LHCN-M2 (cell line): ENCODE data around the gene ASCL5. TPM values are rescaled to one million over a fixed set of nuclear protein-coding genes. Genes with fewer than 3 reads are reported as not detected.

Source experiments
- DNase-seq: peaks from one replicate; pipeline ENCODE4 v3.0.0-alpha.2; 2012; ENCODE audit warnings: low read depth
- total RNA-seq: library from RNA; depleted of rRNA; stranded (reverse); fragments of >200 nt; gene quantifications from 2 replicates; pipeline ENCODE4 v1.2.3, GENCODE V29; 2014

Gene ASCL5
- total RNA-seq, 1 experiment from 2014 or later, result not detected

DNA sequence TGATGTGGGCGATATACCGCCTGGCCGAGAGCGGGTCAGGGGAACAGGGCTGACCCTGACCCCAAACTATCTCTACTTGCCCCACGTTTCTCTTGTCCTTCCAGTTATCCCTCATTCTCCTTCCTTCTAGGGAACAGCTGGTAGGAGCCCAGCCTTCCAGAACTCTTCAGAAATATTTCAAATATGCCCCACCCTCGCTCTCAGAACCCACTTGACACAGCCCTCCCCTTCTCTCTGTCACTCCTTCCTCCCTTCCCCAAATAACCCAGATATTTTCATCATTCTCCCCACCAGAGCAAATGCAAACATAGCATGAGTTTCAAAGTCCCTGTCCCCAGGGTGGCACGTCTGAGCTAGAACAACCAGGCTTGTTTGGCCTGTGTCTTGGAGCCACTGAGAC, 15.8 kb downstream of the ASCL5 start:
- DNase-seq, result no peak

DNA sequence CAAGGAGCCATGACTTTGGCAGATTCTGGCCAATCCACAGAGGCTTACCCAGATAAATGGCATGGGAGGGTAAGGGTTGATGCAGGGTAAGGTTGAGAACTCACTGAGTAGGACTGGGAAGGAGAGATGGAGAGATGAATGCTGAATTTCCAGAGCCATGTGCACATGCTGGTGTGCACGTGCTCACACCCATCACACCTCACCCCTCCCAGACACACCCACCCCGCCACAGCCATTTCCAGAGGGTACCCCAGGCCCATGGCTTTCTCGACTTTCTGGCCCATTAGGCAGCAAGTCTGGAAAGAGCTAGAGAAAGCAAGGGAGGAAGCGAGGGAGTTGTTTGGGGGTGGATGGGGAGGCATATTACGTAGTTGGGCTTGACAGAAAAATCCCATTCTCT, 16.4 kb downstream of the ASCL5 start:
- DNase-seq, result no peak

DNA sequence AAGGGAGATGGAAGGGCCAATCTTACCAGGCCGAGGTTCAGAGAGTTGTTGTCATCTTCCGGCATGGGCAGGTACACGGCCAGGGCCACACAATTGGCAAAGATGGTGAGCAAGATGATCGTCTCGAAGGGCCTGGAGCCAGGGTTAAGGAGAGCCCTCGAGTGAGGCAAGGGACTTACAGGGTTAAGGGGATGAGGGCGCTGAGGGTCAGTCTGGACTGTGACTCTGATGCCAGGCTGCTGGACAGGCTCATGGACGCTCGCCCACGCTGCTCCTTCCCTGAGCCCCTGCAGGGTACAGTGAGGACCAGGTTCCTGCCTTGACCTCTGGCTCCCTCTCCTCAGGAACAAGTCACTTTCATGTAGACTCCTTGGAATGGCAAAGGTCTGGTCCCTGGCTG, 16.8 kb downstream of the ASCL5 start:
- no peak for DNase-seq

DNA sequence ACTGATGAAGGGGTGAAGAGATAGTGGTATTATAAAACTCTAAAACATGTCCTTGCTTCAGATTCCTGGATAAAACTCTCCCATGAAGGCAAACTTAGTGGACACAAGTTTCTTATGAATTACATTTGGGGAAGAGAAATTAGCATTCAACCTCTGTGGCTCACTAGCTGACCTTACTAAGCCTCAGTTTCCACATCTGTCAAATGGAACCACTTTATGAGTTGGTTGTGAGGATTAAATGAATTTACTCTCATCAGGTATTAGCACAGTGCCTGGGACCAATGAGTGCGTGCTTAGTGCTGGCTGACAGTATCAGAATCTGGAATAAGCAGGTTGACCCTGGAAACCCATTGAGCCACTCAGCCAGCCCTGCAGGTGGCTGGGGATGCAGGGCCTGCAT, 17.3 kb downstream of the ASCL5 start:
- DNase-seq, result no peak

DNA sequence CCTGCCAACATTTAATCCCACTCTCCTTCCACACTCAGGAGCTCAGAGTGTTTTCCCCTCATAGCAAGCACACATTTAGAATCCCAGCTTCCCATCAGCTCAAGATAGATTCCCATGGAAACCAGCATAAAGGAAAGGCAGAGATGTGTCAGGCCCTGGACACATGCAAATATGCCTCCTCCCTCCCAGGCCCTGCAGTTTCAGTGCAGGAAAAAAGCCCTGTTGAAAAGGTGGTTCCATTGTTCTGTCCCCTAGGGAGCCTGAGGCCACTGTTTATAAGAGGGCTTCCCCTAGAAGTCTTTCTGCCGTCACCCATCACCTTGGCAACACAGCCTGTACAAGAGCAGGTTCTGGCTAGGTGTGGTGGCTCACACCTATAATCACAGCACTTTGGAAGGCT, 18.4 kb downstream of the ASCL5 start:
- no peak for DNase-seq

DNA sequence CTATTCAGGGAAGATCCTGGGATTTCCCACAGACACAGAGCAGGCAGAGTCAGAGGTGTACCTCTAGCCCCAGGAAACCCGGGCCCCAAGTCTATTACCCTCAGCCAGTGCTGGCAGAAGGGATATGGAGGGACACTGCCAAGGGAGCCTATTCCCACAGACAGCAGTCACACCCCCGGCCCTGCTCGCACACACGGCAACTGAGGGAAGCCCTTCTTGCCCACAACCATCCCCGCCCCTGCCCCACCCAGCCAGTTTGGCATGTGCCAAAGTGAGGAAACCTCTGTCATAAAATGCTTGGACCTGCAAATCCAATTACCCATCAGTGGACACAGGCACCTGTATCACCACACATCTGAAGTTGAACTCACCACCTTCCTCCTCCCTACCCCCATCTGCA, 21.3 kb downstream of the ASCL5 start:
- no peak for DNase-seq

DNA sequence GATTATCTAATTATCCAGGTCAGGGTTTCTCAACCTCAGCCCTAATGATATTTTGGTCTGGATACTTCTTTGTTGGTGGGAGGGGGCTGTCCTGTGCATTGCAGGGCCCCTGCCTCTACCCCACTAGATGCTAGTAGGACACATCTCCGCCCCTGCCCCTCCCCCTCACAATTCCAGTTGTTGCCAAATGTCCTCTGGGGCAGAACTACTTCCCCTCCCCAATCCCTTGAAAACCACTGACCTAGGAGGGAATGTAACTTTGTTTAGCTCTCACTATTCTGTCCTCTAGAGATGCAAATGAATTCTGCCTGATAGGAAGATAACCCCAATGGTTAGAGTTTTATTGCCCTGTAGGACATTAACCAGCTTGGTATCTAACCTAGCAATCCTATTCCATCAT, 22.8 kb downstream of the ASCL5 start:
- no peak for DNase-seq

DNA sequence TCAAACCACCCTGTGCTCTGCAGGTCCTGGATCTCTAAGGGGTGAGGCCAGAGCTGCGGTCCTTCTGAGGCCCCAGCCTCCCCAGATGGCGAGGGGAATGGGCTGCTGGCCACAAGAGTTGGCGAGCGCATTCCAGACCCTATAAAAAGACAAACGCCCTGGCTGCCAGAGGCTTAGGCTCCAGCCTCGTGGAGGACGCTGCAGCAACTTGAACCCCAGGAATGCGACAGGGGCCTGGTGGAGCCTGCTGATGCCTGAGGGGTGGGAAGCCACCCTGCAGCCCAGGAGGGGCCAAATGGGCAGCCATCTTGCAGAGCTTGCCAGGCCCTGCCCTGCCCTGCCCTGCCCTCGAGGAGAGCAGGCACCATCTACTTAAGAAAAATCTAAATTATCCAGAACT, 23.3 kb downstream of the ASCL5 start:
- no peak for DNase-seq

DNA sequence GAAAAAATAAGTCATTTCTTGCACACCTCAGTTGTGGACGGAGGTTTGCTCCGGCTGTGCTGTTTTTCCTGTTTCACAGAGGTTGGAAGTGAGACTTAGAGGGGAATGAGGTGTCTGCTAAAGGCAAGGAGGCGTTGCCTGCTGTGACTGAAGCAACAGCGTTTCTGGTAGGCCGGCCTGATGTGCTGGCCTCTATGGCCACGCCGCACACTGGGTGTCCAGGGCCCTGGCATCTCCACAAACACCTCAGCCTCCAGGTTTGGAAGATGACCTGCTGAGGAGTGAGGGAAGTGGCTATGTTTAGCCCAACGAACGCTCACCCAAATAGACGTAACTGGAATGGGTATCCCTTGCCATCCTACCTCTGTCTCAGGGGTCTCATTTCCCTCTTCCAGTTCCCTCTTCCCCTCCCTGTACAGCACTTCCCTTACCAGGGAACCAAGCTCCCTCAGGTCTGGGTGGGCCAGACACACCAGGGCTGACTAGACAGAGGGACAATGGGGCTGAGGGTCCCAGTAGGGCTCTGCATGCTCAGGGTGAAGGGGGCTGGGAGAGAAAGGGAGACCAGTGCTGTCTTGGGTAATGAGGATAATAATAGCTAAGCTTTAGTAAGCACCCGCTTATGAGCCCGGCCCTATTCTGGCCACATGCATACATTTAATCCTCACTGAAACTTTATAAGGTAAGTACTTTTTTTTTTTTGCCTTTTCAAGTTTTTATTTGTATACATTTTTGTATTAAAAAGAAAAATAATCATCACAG, 26.6 kb downstream of the ASCL5 start:
- DNase-seq, result no peak

DNA sequence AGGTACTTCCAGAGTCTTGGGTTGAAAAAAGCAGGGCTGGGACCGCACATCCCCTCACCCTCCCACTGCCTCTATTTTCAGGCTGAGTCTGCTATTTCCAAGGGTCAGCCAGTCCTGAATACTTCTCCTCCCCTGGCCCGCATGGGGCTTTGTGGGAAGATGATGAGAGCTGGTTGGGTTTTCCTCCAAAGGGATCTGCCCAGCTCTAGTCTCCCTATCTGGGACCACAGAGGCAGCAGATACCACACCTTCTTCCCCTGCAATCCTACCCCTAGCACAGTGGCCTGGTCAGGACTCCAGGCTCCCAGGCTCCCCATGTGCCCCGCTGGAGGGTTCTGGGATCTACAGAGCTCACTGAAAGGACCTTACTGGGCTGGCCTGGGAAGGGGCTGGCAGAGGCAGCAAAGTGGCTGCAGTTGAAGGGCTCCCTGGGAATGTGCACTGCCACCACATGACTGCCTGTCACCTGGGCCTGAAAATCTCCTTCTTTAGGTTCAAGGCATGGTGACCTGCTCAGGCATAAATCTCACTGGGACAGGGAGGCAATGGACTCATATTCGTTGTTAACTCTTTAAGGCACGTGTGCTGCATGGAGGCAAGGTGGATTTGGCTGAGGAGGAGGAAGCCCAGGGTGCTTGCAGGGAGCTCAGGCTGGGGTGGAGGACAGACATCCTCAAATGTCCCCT, 27.8 kb downstream of the ASCL5 start:
- no peak for DNase-seq

DNA sequence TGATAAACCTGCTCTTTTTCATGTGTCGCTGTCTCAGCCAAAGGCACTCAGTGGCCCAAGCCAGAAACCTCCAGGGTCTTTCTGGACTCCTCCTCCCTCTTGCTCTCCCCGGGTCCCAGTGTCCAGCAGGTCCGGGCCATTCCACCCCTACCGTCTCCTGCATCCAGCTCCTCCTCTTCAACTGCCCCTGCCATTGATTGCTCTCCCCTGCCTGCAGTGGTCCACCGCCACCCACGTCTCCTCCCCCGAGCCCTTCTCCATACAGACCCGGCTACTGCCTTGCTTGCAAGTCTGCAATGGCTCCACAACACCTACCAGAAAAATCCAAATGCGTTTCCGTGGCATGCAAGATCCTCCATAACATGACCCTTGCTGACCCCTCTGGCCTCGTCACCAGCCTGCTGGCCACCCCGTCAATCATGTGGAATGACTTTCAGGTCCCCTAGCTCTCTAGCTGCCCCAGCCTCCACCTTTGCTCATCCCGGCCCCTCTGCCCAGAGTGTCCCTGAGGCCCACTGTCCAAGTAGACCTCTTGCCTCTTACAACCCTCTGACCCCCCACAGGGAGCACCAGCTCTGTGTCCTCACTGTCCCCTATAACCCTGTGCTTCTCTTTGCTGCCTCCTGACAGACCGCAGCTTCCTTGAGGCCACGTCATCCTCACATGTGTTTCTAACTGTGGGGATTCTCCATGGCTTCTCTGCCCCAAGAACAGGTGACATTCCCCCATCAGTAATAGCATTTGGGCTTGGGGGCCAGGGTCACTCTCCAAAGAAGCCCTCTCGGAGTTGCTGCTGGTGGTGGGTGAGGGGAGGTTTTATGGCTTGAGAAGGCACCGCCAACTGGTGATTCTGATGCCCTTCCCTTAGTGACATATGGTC, 29.8 kb downstream of the ASCL5 start:
- no peak for DNase-seq

DNA sequence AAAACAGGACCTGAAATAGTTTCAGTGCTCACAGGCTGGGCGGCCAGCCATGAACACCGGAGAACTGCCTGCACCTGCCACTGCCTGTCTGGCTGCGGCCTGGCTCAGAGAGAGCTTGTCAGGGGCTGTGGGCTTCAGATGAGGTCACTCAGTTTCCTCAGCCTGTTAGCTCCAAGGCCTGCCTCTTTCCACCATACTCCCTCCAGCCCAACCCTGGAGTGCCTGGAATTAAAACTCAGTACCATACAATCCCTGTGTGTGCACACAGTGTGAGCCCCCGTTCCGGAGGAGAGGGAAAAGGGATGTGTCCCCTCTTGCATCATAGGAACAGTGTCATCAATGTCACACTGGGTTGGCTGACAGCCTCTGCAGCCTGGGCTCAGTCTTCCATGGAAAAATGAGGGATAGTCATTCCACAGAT, 30.9 kb downstream of the ASCL5 start:
- DNase-seq, result peak; percentile 79

DNA sequence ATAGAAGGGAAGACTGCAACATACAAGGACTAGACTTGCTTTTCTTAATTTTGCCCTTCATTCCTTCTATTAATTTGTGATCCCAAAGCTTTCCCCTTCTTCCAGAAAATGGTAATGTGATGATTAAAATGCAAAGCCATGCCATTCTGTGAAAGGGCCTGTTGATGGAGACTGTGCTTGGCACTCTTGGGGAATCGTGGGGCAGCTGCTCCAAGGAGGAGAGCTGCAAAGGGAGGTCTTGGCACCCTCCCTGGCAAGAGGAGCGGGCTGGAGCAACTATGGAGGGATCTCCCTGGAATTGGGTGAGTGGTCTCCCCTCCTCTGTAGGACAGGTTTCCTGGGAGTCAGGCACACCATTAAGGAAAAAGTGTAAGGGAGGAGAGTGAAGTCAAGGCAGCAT, 31.4 kb downstream of the ASCL5 start:
- no peak for DNase-seq

DNA sequence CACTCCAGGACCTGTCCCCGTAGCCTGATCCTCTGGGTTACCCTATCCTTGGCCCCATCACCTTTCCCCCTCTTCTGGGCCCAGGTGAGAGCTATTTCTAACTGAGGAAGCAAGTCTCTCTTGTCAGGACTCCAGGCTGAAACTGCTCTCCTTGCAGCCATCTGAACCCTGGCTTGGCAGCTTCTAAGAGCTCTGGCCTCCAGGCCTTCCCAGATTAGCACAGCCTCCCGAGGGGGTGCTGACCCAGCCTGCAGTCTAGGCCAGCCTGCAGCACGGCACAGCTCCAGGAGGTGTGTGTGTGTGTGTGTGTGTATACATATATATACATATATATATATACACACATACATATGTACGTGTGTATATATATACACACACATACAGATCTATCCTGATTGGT, 32.2 kb downstream of the ASCL5 start:
- DNase-seq, result no peak

DNA sequence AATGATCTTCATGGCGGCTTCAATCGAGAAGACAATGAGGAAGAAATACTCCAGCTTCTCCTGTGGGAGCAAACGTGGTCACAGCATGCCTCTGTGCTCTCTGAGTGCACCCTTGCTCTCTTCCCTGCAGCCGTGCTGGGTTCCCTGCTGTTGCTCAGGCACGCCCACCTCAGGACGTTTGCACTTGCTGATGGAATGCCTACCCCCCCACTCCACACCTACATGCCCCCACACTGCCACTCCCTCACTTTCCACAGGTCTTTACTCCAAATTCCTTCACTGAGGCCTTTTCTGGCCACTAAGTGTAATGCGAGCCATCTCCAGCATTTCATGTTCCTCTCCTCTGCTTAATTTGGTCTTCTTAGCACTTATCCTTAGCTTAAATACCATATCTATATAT, 33.0 kb downstream of the ASCL5 start:
- DNase-seq, result no peak

DNA sequence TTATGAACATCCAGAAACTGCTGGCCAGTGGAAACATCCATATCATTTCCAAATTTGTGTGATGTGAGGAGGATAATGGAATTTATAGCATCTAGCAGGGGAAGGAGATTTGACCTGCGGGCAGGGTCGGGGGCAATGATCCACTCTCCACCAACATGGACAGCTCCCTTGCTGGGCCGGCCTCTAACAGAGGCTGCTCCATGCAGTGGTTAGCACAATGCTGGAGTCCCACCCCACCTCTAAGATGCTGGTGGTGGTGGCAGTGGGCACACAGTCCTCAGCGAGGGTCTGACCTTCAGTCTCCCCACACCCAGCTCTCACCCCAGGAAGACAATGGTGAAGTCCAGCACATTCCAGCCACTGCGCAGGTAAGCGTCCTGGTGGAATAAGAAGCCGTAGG, 33.4 kb downstream of the ASCL5 start:
- no peak for DNase-seq

DNA sequence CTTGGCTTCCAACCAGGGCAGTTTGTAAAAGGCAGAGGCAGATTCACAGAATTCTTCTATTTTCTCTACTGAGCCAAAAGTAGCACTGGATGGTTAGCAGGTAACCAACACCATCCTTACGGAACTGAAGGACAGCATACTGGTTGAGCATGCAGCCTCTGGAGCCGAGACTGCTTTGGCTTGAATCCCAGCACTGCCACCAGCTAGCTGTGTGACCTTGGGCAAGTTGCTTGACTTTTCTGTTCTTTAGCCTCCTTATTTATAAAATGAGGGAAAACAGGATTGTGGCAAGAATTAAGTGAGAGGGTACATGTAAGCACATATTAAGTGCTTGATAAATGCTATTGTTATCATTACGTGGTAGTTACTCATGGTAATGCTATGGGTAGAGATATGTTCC, 34.2 kb downstream of the ASCL5 start:
- no peak for DNase-seq

DNA sequence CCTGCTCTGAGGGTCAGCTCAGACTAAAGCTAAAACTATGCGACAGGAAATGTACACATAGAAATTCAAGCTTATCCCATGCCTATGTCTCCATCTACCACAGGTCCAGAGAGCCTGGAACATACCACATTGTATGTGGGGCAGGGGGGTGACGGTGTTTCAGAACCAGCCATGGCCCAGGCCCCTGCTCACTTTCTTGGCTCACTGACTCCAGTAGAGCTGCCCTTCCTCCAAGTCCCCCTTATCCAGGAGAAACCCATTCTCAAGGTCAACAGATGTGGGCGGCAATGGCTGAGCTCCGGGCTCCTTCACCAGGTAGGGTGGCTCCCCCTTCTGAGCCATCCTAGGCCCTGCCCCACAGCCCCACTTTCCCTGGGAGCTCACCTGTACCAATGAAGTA, 35.7 kb downstream of the ASCL5 start:
- DNase-seq, result no peak

DNA sequence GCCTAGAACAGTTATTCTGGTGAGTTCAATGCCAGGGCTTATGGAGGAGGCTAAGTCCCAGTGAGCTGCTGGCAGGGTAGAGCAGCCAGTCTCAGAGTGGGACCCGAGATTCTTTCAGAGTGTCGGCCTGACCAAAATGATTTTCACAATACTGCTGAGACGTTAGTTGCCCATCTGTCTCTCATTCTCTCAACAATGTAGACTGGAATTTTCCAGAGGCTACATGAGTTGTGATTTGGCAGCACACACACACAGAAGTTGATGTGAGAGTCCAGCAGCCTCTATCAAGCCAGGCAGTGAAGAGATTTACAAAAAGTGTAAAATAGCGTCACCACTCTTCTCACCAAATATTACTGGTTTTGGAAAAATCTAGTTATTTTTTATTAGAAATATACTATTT, 36.4 kb downstream of the ASCL5 start:
- no peak for DNase-seq

DNA sequence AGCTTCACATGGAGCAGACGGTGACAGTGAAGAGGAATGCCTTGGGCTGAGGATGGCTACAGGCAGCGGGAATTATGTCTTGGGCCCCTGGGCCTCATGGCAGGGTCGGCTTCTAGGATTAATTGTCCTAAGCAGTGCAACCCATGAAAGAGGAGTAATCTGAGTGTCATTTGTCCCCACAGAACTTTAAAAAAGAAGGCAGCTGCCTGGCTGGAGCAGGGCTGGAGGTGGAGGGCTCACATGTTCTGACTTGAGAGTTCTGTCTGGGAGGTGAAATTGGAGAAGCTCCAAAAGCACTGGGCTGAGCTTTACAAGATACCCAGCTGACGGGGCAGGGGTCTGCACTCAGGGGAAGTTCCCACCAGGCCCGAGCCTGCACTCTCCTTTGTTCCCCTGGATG, 37.4 kb downstream of the ASCL5 start:
- DNase-seq, result no peak

DNA sequence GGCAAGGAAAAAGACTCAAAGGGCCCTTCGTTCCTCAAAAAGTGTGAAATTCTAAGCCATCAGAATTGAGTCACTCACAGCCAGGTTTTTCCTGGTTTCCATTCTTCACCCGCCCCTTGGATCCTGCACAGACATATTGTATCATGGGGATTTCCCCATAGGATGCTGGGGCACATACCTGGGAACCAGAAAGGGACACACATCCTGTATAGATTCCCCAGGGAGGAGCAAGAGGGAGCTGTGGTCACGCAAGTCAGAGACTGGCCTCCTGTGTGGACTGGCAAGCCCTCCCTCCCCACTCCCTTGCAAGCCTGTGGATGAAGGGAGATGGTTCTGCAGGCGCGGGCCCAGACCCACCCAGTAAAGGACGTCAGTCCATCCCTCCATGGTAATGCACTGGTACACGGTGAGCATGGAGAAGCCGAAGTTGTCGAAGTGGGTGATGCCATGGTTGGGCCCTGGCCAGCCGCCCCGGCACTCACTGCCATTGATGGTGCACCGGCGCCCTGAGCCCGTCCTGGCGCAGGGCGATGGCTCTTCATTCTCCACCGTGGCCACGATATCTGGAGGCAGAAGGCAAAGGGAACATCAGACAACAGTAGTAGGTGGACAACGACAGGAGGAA, 38.0 kb downstream of the ASCL5 start:
- DNase-seq, result no peak

DNA sequence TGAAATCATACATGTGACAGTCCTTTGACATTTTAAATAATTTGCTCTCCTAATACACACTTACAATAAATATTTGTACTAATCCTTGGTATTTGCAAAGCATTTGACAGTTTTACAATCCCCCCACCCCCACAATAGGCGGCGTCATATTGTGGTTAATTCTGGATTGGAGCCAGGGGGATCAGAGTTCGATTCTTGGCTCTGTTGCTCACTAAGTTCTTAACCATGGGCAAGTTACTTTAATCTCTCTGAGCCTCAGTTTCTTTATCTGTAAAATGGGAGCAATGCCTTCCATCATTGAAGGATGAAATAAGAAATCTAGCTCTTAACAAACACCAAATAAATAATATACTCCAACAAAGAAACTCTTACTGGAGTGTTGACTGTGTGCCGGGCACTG, 38.6 kb downstream of the ASCL5 start:
- no peak for DNase-seq
